K562 (cell line): ENCODE results near the gene TBX10. TPM values are rescaled to one million over a fixed set of nuclear protein-coding genes. Genes with fewer than 3 reads are reported as not detected.

Experiments
- CCNT2 ChIP-seq: IDR thresholded peaks from 2 replicates; pipeline ENCODE4 v1.6.1; 2011; ENCODE audit warnings: borderline replicate concordance, low read depth, mild to moderate bottlenecking, moderate library complexity, mixed read lengths, low read length; ENCODE audit not compliant: insufficient read length; ENCODE audit errors: extremely low read depth
- FOXA3 ChIP-seq, 2 experiments: fragments of 450-650 bp in 1 of 2; sonication (generic) in 1 of 2; formaldehyde crosslinking; IDR thresholded peaks in 1 of 2; conservative IDR thresholded peaks in 1 of 2; 2 replicates each; pipeline versions ENCODE4 v1.4.0 to v1.8.0; 2020 to 2022; ENCODE audit warnings: mild to moderate bottlenecking in 2 of 2, missing genetic modification reagents in 1 of 2
- PRDM10 ChIP-seq: fragments of 450-650 bp; IDR thresholded peaks from 2 replicates; pipeline ENCODE4 v1.6.1; 2018; ENCODE audit not compliant: partially characterized antibody
- TEAD4 ChIP-seq, 2 experiments: sonication (generic) in 1 of 2; formaldehyde crosslinking in 1 of 2; IDR thresholded peaks; 2 replicates each; pipeline versions ENCODE4 v1.6.1 to v1.8.0; 2012 to 2022; ENCODE audit warnings: borderline replicate concordance in 1 of 2, inconsistent platforms in 1 of 2, low read length in 1 of 2, mild to moderate bottlenecking in 1 of 2, missing genetic modification reagents in 1 of 2
- ZNF232 ChIP-seq: sonication (generic); formaldehyde crosslinking; IDR thresholded peaks from 2 replicates; pipeline ENCODE4 v1.8.0; 2022; ENCODE audit warnings: mild to moderate bottlenecking, missing genetic modification reagents
- ZNF316 ChIP-seq: fragments of 450-650 bp; IDR thresholded peaks from 2 replicates; pipeline ENCODE4 v1.6.1; 2016
- ZNF589 ChIP-seq: fragments of 200-800 bp; sonication (Bioruptor generic); IDR thresholded peaks from 2 replicates; pipeline ENCODE4 v1.6.1; 2016; ENCODE audit warnings: low read depth, missing genetic modification characterization, missing compliant biosample characterization
- ZNF639 ChIP-seq, 2 experiments: fragments of 200-800 bp in 1 of 2; sonication (Bioruptor generic) in 1 of 2; sonication (generic) in 1 of 2; formaldehyde crosslinking in 1 of 2; IDR thresholded peaks in 1 of 2; conservative IDR thresholded peaks in 1 of 2; 2 replicates each; pipeline versions ENCODE4 v1.5.0 to v1.6.1; 2016 to 2020; ENCODE audit warnings: missing compliant biosample characterization in 1 of 2, missing genetic modification characterization in 1 of 2, missing genetic modification reagents in 1 of 2
- polyA plus RNA-seq, 8 experiments: library from polyadenylated mRNA; depleted of rRNA in 4 of 8; stranded (reverse) in 5 of 8; unstranded in 3 of 8; fragments of >200 nt; fragmentation: Nextera tagmentation in 2 of 8; fragmentation: Illumina TruSeq in 1 of 8; extraction: Ambion mirVana in 2 of 8; extraction: Trizol in 1 of 8; gene quantifications; 2 replicates each; pipeline versions ENCODE4 v1.2.1 to v1.2.3, GENCODE V29; 2011 to 2014; ENCODE audit warnings: inconsistent platforms in 1 of 8, missing spikeins in 1 of 8
- total RNA-seq, 7 experiments: library from RNA; depleted of rRNA in 6 of 7; stranded (reverse); fragments of >200 nt in 6 of 7; fragmentation: Illumina TruSeq in 2 of 7; extraction: Trizol in 2 of 7; gene quantifications; 2 replicates each; pipeline versions ENCODE4 v1.2.1 to v1.2.3, GENCODE V29; 2011 to 2021; ENCODE audit warnings: low replicate concordance in 1 of 7

TBX10 gene
- total and polyA plus RNA-seq, 9 of the 15 experiments (the other 6 are each of a cell fraction or from before 2014, with no cell fraction given) = not detected

- peak; percentile 60 for TF ChIP-seq PRDM10
- TF ChIP-seq CCNT2 = peak; percentile 7
- TF ChIP-seq ZNF316 = no peak
- TF ChIP-seq TEAD4 (IDR thresholded peaks at IDR 0.05; ENCODE audit: low read length) = no peak
- no peak for TF ChIP-seq TEAD4 (CRISPR knock-in tag; IDR thresholded peaks at IDR 0.05; ENCODE audit: borderline replicate concordance)
- 0 out of 4 replicates have a peak, but pooled peaks of 1 of the 2 experiments have one; percentile 7 for TF ChIP-seq ZNF639 (CRISPR knock-in tag; conservative IDR thresholded peaks at IDR 0.05 in 1 of 2, IDR thresholded peaks at IDR 0.05 in 1 of 2)
- no peak for TF ChIP-seq ZNF232 (CRISPR knock-in tag)
- TF ChIP-seq FOXA3 (CRISPR knock-in tag; conservative IDR thresholded peaks at IDR 0.05 in 1 of 2, IDR thresholded peaks at IDR 0.05 in 1 of 2) = 0 out of 4 replicates have a peak, but pooled peaks of 1 of the 2 experiments have one; percentile 2
- TF ChIP-seq ZNF589 (CRISPR knock-in tag) = no peak
- TF ChIP-seq, all 486 proteins: peak for 12
Measured at GRCh38 chr11:67606093-67606491, 33.5 kb downstream of the TBX10 start (continued).
